Measurements from ENCODE around the gene FAM81B.

FAM81B gene

GRCh38 chr5:95441636-95442035 is 50.5 kb downstream of the FAM81B start:
- TF ChIP-seq SP1 (IDR thresholded peaks at IDR 0.05) (no peak), ZNF384 (IDR thresholded peaks at IDR 0.05) (no peak), HDGF (IDR thresholded peaks at IDR 0.05; ENCODE audit: borderline replicate concordance) (no peak), ELF4 (IDR thresholded peaks at IDR 0.05) (no peak), SUZ12 (IDR thresholded peaks at IDR 0.05) (no peak)
- ChIA-PET CTCF (no interaction called here), POLR2A (no interaction called here)
- no peak for DNase-seq (ENCODE audit: extremely low spot score)

GRCh38 chr5:95445442-95445841 is 54.3 kb downstream of the FAM81B start:
- POLR2A ChIA-PET = no interaction called here
- TF ChIP-seq ARNT (IDR thresholded peaks at IDR 0.05) = no peak
- TF ChIP-seq BHLHE40 (IDR thresholded peaks at IDR 0.05; ENCODE audit: borderline replicate concordance) = no peak
- TF ChIP-seq TARDBP (IDR thresholded peaks at IDR 0.05) = no peak
- TF ChIP-seq CTBP1 (IDR thresholded peaks at IDR 0.05; ENCODE audit: borderline replicate concordance) = no peak
- no peak for TF ChIP-seq L3MBTL2 (conservative IDR thresholded peaks at IDR 0.05)
- no peak for TF ChIP-seq FOXK2 (IDR thresholded peaks at IDR 0.05)
- TF ChIP-seq LEF1 (IDR thresholded peaks at IDR 0.05; ENCODE audit: borderline replicate concordance) = no peak
- TF ChIP-seq ELF4 (IDR thresholded peaks at IDR 0.05) = no peak
- no peak for TF ChIP-seq FOXA1 (IDR thresholded peaks at IDR 0.05)
- TF ChIP-seq SP1 (IDR thresholded peaks at IDR 0.05) = no peak
- TF ChIP-seq SUZ12 (IDR thresholded peaks at IDR 0.05) = no peak
- TF ChIP-seq NFRKB (IDR thresholded peaks at IDR 0.05) = no peak
- no peak for TF ChIP-seq ZNF384 (IDR thresholded peaks at IDR 0.05)
- no peak for DNase-seq (ENCODE audit: extremely low spot score)
- CTCF ChIA-PET = no interaction called here

- no peak for TF ChIP-seq SUZ12 (IDR thresholded peaks at IDR 0.05)
- TF ChIP-seq BHLHE40 (IDR thresholded peaks at IDR 0.05; ENCODE audit: borderline replicate concordance) = no peak
- TF ChIP-seq PKNOX1 (IDR thresholded peaks at IDR 0.05) = no peak
- no peak for TF ChIP-seq ARNT (IDR thresholded peaks at IDR 0.05)
- no peak for TF ChIP-seq SP1 (IDR thresholded peaks at IDR 0.05)
- no peak for TF ChIP-seq NFRKB (IDR thresholded peaks at IDR 0.05)
- CTCF ChIA-PET = interaction anchor here (0.7 kb wide), 1 partner anchor 161 kb away, joined by 3 read pairs; the partner anchor contains the start of gene MCTP1
- POLR2A ChIA-PET = no interaction called here
- DNase-seq (ENCODE audit: extremely low spot score) = no peak
Measured at GRCh38 chr5:95445995-95446394, 54.8 kb downstream of the FAM81B start.

- no peak for DNase-seq (ENCODE audit: extremely low spot score)
- TF ChIP-seq L3MBTL2 (conservative IDR thresholded peaks at IDR 0.05) (no peak), ZNF384 (IDR thresholded peaks at IDR 0.05) (no peak), FOXA1 (IDR thresholded peaks at IDR 0.05) (no peak), SP1 (IDR thresholded peaks at IDR 0.05) (no peak), ELF4 (IDR thresholded peaks at IDR 0.05) (no peak)
- ChIA-PET CTCF (interaction anchor here (0.7 kb wide), 1 partner anchor 162 kb away, joined by 3 read pairs; the partner anchor contains the start of gene MCTP1), POLR2A (no interaction called here)
Measured at GRCh38 chr5:95446560-95447221, 55.5 kb downstream of the FAM81B start.

- ChIA-PET POLR2A (no interaction called here), CTCF (no interaction called here)
- no peak for DNase-seq (ENCODE audit: extremely low spot score)
- no peak for TF ChIP-seq L3MBTL2 (conservative IDR thresholded peaks at IDR 0.05)
- no peak for TF ChIP-seq TARDBP (IDR thresholded peaks at IDR 0.05)
- no peak for TF ChIP-seq HDGF (IDR thresholded peaks at IDR 0.05; ENCODE audit: borderline replicate concordance)
- no peak for TF ChIP-seq FOXA1 (IDR thresholded peaks at IDR 0.05)
- no peak for TF ChIP-seq SP1 (IDR thresholded peaks at IDR 0.05)
- TF ChIP-seq SUZ12 (IDR thresholded peaks at IDR 0.05) = no peak
- no peak for TF ChIP-seq ZNF384 (IDR thresholded peaks at IDR 0.05)
Measured at GRCh38 chr5:95447961-95448360, 56.8 kb downstream of the FAM81B start.

- ChIA-PET POLR2A (no interaction called here), CTCF (no interaction called here)
- DNase-seq (ENCODE audit: extremely low spot score) = no peak
- TF ChIP-seq ZNF384 (IDR thresholded peaks at IDR 0.05) (no peak), ARNT (IDR thresholded peaks at IDR 0.05) (no peak), NFRKB (IDR thresholded peaks at IDR 0.05) (no peak), CTBP1 (IDR thresholded peaks at IDR 0.05; ENCODE audit: borderline replicate concordance) (no peak), FOXM1 (IDR thresholded peaks at IDR 0.05; ENCODE audit: borderline replicate concordance) (no peak), PKNOX1 (IDR thresholded peaks at IDR 0.05) (no peak), SP1 (IDR thresholded peaks at IDR 0.05) (no peak), FOXA1 (IDR thresholded peaks at IDR 0.05) (no peak)
Measured at GRCh38 chr5:95448789-95449188, 57.6 kb downstream of the FAM81B start.

GRCh38 chr5:95449460-95449859 is 58.3 kb downstream of the FAM81B start:
- ChIA-PET CTCF (no interaction called here), POLR2A (no interaction called here)
- TF ChIP-seq ELF4 (IDR thresholded peaks at IDR 0.05) = no peak
- no peak for TF ChIP-seq ZNF384 (IDR thresholded peaks at IDR 0.05)
- no peak for TF ChIP-seq CTBP1 (IDR thresholded peaks at IDR 0.05; ENCODE audit: borderline replicate concordance)
- TF ChIP-seq HDGF (IDR thresholded peaks at IDR 0.05; ENCODE audit: borderline replicate concordance) = no peak
- no peak for TF ChIP-seq FOXK2 (IDR thresholded peaks at IDR 0.05)
- no peak for TF ChIP-seq ARNT (IDR thresholded peaks at IDR 0.05)
- no peak for TF ChIP-seq BHLHE40 (IDR thresholded peaks at IDR 0.05; ENCODE audit: borderline replicate concordance)
- no peak for TF ChIP-seq FOXA1 (IDR thresholded peaks at IDR 0.05)
- TF ChIP-seq L3MBTL2 (conservative IDR thresholded peaks at IDR 0.05) = no peak
- TF ChIP-seq SUZ12 (IDR thresholded peaks at IDR 0.05) = no peak
- no peak for TF ChIP-seq FOXM1 (IDR thresholded peaks at IDR 0.05; ENCODE audit: borderline replicate concordance)
- TF ChIP-seq SP1 (IDR thresholded peaks at IDR 0.05) = no peak
- no peak for TF ChIP-seq PKNOX1 (IDR thresholded peaks at IDR 0.05)
- TF ChIP-seq NFRKB (IDR thresholded peaks at IDR 0.05) = no peak
- no peak for TF ChIP-seq LEF1 (IDR thresholded peaks at IDR 0.05; ENCODE audit: borderline replicate concordance)
- DNase-seq (ENCODE audit: extremely low spot score) = no peak
